HFFc6 (cell line): Measurements from ENCODE around the gene STK38L. TPM values are rescaled to one million over a fixed set of nuclear protein-coding genes. Genes with fewer than 3 reads are reported as not detected.
"Not testable (repeated sequence)": the region's sequence is repeated elsewhere in the genome, so short reads cannot be mapped to it uniquely, and the experiment has no call there.

Experiments used
- DNase-seq: peaks from one replicate; pipeline ENCODE4 v3.0.0-alpha.2; 2018
- H3K27ac Mint-ChIP-seq: 2 replicates; pipeline ENCODE4 v1.8.0; 2020; ENCODE audit warnings: mild to moderate bottlenecking, mixed read lengths
- H3K27me3 Mint-ChIP-seq: 2 replicates; pipeline ENCODE4 v1.8.0; 2021; ENCODE audit warnings: mild to moderate bottlenecking, moderate library complexity, mixed read lengths; ENCODE audit not compliant: insufficient read depth
- H3K36me3 Mint-ChIP-seq: 2 replicates; pipeline ENCODE4 v1.8.0; 2021; ENCODE audit warnings: low read depth, mixed read lengths
- H3K4me1 Mint-ChIP-seq: 2 replicates; pipeline ENCODE4 v1.8.0; 2020; ENCODE audit warnings: low read depth, mixed read lengths
- H3K4me3 Mint-ChIP-seq: 2 replicates; pipeline ENCODE4 v1.8.0; 2020; ENCODE audit warnings: mild to moderate bottlenecking, moderate library complexity, mixed read lengths
- H3K9me3 Mint-ChIP-seq: 2 replicates; pipeline ENCODE4 v1.8.0; 2020; ENCODE audit warnings: mild to moderate bottlenecking, mixed read lengths
- CTCF ChIP-seq: fragments of 200-600 bp; sonication (generic); IDR thresholded peaks from 2 replicates; pipeline ENCODE4 v1.5.0; 2021; ENCODE audit warnings: antibody characterized with exemption, mild to moderate bottlenecking
- total RNA-seq, 6 experiments: library from RNA; stranded (reverse); fragmentation: NEBNext Ultra II Directional; extraction: Animal tissue kit (Norgen Biotek cat#: 25700); gene quantifications; 2 replicates in 1 of 6; 3 replicates in 5 of 6; pipeline ENCODE4 v1.2.3, GENCODE V29; 2021

Gene STK38L
- total RNA-seq, 6 experiments from 2014 or later, result 8.2 to 12.6 (median 10.9) TPM

- Mint-ChIP-seq H3K9me3 (no peaks in the 10 kb centered on the region), H3K27ac (no peak overlapping the region), H3K36me3 (no peaks in the 10 kb centered on the region), H3K4me3 (no peak overlapping the region), H3K27me3 (peaks cover 3% of the 10 kb centered on the region), H3K4me1 (peaks cover 10% of the 10 kb centered on the region)
- TF ChIP-seq CTCF, result no peak
- DNase-seq, result no peak
Observed at GRCh38 chr12:27220055-27220987, 23.8 kb upstream of the STK38L start.

- Mint-ChIP-seq H3K9me3 (no peaks in the 10 kb centered on the region), H3K27ac (no peak overlapping the region), H3K4me3 (no peak overlapping the region), H3K27me3 (peaks cover 3% of the 10 kb centered on the region), H3K36me3 (no peaks in the 10 kb centered on the region), H3K4me1 (peaks cover 11% of the 10 kb centered on the region)
- TF ChIP-seq CTCF, result no peak
- no peak for DNase-seq
Observed at GRCh38 chr12:27220988-27221345, 23.1 kb upstream of the STK38L start.

GRCh38 chr12:27221625-27222387 is 22.3 kb upstream of the STK38L start:
- DNase-seq, result no peak
- peaks cover 3% of the 10 kb centered on the region for H3K27me3 Mint-ChIP-seq
- H3K9me3 Mint-ChIP-seq, result no peaks in the 10 kb centered on the region
- peaks cover 15% of the 10 kb centered on the region for H3K4me1 Mint-ChIP-seq
- no peak overlapping the region for H3K4me3 Mint-ChIP-seq
- no peak for TF ChIP-seq CTCF
- H3K27ac Mint-ChIP-seq, result no peak overlapping the region
- H3K36me3 Mint-ChIP-seq, result no peaks in the 10 kb centered on the region

- Mint-ChIP-seq H3K4me1 (peaks cover 5% of the 10 kb centered on the region), H3K36me3 (no peaks in the 10 kb centered on the region), H3K4me3 (no peak overlapping the region), H3K27ac (no peak overlapping the region), H3K27me3 (peaks cover 8% of the 10 kb centered on the region), H3K9me3 (no peaks in the 10 kb centered on the region)
- no peak for DNase-seq
- TF ChIP-seq CTCF, result no peak
Observed at GRCh38 chr12:27226407-27226929, 17.6 kb upstream of the STK38L start.

- no peaks in the 10 kb centered on the region for H3K36me3 Mint-ChIP-seq
- H3K27me3 Mint-ChIP-seq, result peaks cover 5% of the 10 kb centered on the region
- H3K4me3 Mint-ChIP-seq, result no peak overlapping the region
- no peak overlapping the region for H3K27ac Mint-ChIP-seq
- no peak for TF ChIP-seq CTCF
- no peaks in the 10 kb centered on the region for H3K9me3 Mint-ChIP-seq
- DNase-seq, result no peak
- H3K4me1 Mint-ChIP-seq, result peaks cover 5% of the 10 kb centered on the region
Observed at GRCh38 chr12:27229367-27229766, 14.7 kb upstream of the STK38L start.

- not testable (repeated sequence) for H3K27me3 Mint-ChIP-seq, H3K36me3 Mint-ChIP-seq, H3K4me1 Mint-ChIP-seq, H3K9me3 Mint-ChIP-seq, H3K4me3 Mint-ChIP-seq, DNase-seq, H3K27ac Mint-ChIP-seq
Observed at GRCh38 chr12:27231374-27231773, 12.7 kb upstream of the STK38L start.
